WTC11 (cell line): ENCODE data around the gene MLST8.

Source experiments
- FOXK1 ChIP-seq: sonication (generic); formaldehyde crosslinking; IDR thresholded peaks from 2 replicates; pipeline ENCODE4 v1.8.0; 2022; ENCODE audit warnings: mild to moderate bottlenecking, moderate library complexity, missing genetic modification reagents
- GABPB1 ChIP-seq: sonication (generic); formaldehyde crosslinking; IDR thresholded peaks from 2 replicates; pipeline ENCODE4 v1.8.1; 2023; ENCODE audit warnings: mild to moderate bottlenecking, missing genetic modification reagents
- SMAD3 ChIP-seq: sonication (generic); formaldehyde crosslinking; IDR thresholded peaks from 2 replicates; pipeline ENCODE4 v1.8.0; 2022; ENCODE audit warnings: missing genetic modification reagents, mild to moderate bottlenecking, borderline replicate concordance
- ZNF232 ChIP-seq: sonication (generic); formaldehyde crosslinking; IDR thresholded peaks from 2 replicates; pipeline ENCODE4 v1.8.0; 2022; ENCODE audit warnings: mild to moderate bottlenecking, missing genetic modification reagents
- TF ChIP-seq, protein P1 (sequence below): fragments of 200-600 bp; IDR thresholded peaks from 2 replicates; pipeline ENCODE4 v1.8.0; 2022; ENCODE audit warnings: antibody characterized with exemption
- TF ChIP-seq, protein P2 (sequence below): sonication (generic); formaldehyde crosslinking; IDR thresholded peaks from 2 replicates; pipeline ENCODE4 v1.8.0; 2022; ENCODE audit warnings: mild to moderate bottlenecking, missing genetic modification reagents

DNA sequence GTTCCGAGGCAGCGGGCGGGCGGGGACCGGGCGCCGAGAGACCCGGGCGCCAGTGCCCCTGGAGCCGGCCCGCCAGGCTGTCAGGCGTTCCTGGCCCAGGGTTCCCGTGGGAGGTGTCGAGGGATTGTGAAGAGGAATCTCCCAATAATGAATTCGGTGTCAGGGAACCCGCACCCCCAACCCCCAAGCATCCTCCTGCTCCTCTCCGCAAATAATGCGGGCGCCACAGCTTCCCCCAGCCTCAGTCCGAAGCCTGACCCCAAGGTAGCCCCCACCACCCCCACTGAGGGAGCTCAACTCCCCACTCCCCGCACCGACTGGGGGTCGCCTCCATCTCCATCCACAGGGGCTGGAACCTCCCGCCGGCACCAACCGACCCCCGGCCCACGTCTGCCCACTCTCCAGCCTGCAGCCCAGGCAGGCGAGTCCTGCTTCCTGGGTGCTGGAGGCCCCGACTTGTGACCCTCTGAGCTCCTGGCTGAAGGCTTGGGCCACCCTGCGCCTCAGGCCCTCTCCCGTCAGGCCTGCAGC, 8.2 kb upstream of the MLST8 start:
- no peak for TF ChIP-seq ZNF232
- TF ChIP-seq, protein P1, sequence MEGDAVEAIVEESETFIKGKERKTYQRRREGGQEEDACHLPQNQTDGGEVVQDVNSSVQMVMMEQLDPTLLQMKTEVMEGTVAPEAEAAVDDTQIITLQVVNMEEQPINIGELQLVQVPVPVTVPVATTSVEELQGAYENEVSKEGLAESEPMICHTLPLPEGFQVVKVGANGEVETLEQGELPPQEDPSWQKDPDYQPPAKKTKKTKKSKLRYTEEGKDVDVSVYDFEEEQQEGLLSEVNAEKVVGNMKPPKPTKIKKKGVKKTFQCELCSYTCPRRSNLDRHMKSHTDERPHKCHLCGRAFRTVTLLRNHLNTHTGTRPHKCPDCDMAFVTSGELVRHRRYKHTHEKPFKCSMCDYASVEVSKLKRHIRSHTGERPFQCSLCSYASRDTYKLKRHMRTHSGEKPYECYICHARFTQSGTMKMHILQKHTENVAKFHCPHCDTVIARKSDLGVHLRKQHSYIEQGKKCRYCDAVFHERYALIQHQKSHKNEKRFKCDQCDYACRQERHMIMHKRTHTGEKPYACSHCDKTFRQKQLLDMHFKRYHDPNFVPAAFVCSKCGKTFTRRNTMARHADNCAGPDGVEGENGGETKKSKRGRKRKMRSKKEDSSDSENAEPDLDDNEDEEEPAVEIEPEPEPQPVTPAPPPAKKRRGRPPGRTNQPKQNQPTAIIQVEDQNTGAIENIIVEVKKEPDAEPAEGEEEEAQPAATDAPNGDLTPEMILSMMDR, result no peak
- TF ChIP-seq SMAD3 (CRISPR knock-in tag), result no peak
- no peak for TF ChIP-seq FOXK1 (CRISPR knock-in tag)
- TF ChIP-seq GABPB1 (CRISPR knock-in tag), result no peak
- TF ChIP-seq, protein P2, sequence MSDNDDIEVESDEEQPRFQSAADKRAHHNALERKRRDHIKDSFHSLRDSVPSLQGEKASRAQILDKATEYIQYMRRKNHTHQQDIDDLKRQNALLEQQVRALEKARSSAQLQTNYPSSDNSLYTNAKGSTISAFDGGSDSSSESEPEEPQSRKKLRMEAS, result no peak
